SU-DHL-6 (cell line): ENCODE data around the gene RRM1.

Experiments
- EZH2phosphoT487 ChIP-seq: fragments of 200-600 bp; sonication (generic), shearing (Covaris generic); conservative IDR thresholded peaks from 2 replicates; pipeline ENCODE4 v1.6.1; 2018; ENCODE audit warnings: mild to moderate bottlenecking, antibody characterized with exemption, low read length, moderate library complexity, mixed read lengths
- TF ChIP-seq, protein P1 (sequence below): fragments of 200-600 bp; sonication (generic); IDR thresholded peaks from one replicate; pipeline ENCODE4 v1.5.1; 2017; ENCODE audit warnings: antibody characterized with exemption, mild to moderate bottlenecking, low read length, moderate library complexity; ENCODE audit not compliant: insufficient read depth, poor library complexity, severe bottlenecking

- TF ChIP-seq, protein P1, sequence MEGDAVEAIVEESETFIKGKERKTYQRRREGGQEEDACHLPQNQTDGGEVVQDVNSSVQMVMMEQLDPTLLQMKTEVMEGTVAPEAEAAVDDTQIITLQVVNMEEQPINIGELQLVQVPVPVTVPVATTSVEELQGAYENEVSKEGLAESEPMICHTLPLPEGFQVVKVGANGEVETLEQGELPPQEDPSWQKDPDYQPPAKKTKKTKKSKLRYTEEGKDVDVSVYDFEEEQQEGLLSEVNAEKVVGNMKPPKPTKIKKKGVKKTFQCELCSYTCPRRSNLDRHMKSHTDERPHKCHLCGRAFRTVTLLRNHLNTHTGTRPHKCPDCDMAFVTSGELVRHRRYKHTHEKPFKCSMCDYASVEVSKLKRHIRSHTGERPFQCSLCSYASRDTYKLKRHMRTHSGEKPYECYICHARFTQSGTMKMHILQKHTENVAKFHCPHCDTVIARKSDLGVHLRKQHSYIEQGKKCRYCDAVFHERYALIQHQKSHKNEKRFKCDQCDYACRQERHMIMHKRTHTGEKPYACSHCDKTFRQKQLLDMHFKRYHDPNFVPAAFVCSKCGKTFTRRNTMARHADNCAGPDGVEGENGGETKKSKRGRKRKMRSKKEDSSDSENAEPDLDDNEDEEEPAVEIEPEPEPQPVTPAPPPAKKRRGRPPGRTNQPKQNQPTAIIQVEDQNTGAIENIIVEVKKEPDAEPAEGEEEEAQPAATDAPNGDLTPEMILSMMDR, result no peak
- TF ChIP-seq EZH2phosphoT487, result no peak
These were observed 10.0 kb upstream of the RRM1 start for GRCh38 chr11:4084406-4085125.
